ENCODE results near the gene SETDB2. TPM values are rescaled to one million over a fixed set of nuclear protein-coding genes. Genes with fewer than 3 reads are reported as not detected.

SETDB2 gene
- total RNA-seq, 1 experiment from 2014 or later: 5.9 TPM

GRCh38 chr13:49424011-49424560 is 20.0 kb upstream of the SETDB2 start (continued):
- no peak for TF ChIP-seq PREB (CRISPR knock-in tag; IDR thresholded peaks at IDR 0.05; ENCODE audit: borderline replicate concordance)
- TF ChIP-seq ZNF281 (CRISPR knock-in tag; IDR thresholded peaks at IDR 0.05): no peak
- TF ChIP-seq NFE2L1 (CRISPR knock-in tag; IDR thresholded peaks at IDR 0.05): no peak
- TF ChIP-seq ZNF512 (CRISPR knock-in tag; IDR thresholded peaks at IDR 0.05; ENCODE audit: borderline replicate concordance): no peak
- no peak for TF ChIP-seq EMX1 (CRISPR knock-in tag; IDR thresholded peaks at IDR 0.05)
- no peak for TF ChIP-seq SP1 (CRISPR knock-in tag; conservative IDR thresholded peaks at IDR 0.05)
- no peak for TF ChIP-seq OVOL2 (CRISPR knock-in tag; IDR thresholded peaks at IDR 0.05; ENCODE audit: borderline replicate concordance)
- TF ChIP-seq ESRRA (CRISPR knock-in tag; IDR thresholded peaks at IDR 0.05; ENCODE audit: borderline replicate concordance): no peak
- TF ChIP-seq FOXP1 (CRISPR knock-in tag; IDR thresholded peaks at IDR 0.05; ENCODE audit: borderline replicate concordance): no peak

- CTCF ChIA-PET: interaction anchor here (0.6 to 1.4 kb wide), 2 partner anchors 16 to 84 kb away, joined by 3 to 4 read pairs; partner anchors contain the start of genes CAB39L and SETDB2
- TF ChIP-seq ZNF138 (CRISPR knock-in tag; conservative IDR thresholded peaks at IDR 0.05): no peak
- TF ChIP-seq E2F1 (CRISPR knock-in tag; IDR thresholded peaks at IDR 0.05): no peak
- TF ChIP-seq FOXJ3 (CRISPR knock-in tag; IDR thresholded peaks at IDR 0.05; ENCODE audit: borderline replicate concordance): no peak
- no peak for TF ChIP-seq ELF4 (CRISPR knock-in tag; IDR thresholded peaks at IDR 0.05; ENCODE audit: low read depth)
- no peak for TF ChIP-seq ATF2 (CRISPR knock-in tag; IDR thresholded peaks at IDR 0.05; ENCODE audit: borderline replicate concordance, low read depth)
- TF ChIP-seq ZNF121 (CRISPR knock-in tag; IDR thresholded peaks at IDR 0.05): no peak
- TF ChIP-seq ZNF317 (CRISPR knock-in tag; IDR thresholded peaks at IDR 0.05; ENCODE audit: borderline replicate concordance, low read depth): no peak
- no peak for TF ChIP-seq MXD4 (CRISPR knock-in tag; IDR thresholded peaks at IDR 0.05; ENCODE audit: borderline replicate concordance)
- no peak for TF ChIP-seq CREM (CRISPR knock-in tag; IDR thresholded peaks at IDR 0.05)
- no peak for TF ChIP-seq CREB1 (CRISPR knock-in tag; IDR thresholded peaks at IDR 0.05)
- no peak for TF ChIP-seq PRDM15 (CRISPR knock-in tag; IDR thresholded peaks at IDR 0.05)
- POLR2A ChIA-PET: no interaction called here
- H3K27ac Mint-ChIP-seq: no peak overlapping the region
- H3K9me3 Mint-ChIP-seq: no peaks in the 10 kb centered on the region
- no peak for ATAC-seq
- DNase-seq (ENCODE audit: low spot score): no peak
- H3K4me3 Mint-ChIP-seq: no peak overlapping the region
- H3K4me1 Mint-ChIP-seq: peaks cover 5% of the 10 kb centered on the region; the same call in 1 of the 2 replicates
- H3K27me3 Mint-ChIP-seq (ENCODE audit: low read depth): no peaks in the 10 kb centered on the region
- H3K36me3 Mint-ChIP-seq: no peaks in the 10 kb centered on the region
Observed at GRCh38 chr13:49428041-49428763, 15.9 kb upstream of the SETDB2 start.
